Activated CD4-positive, CD25-positive, alpha-beta regulatory T cell treated with anti-CD3 and anti-CD28 coated beads, Interleukin-2, amount 50 U/mL, for 72 hours (primary cell): ENCODE results near the gene CRYZ.
"Not testable (repeated sequence)": the region's sequence is repeated elsewhere in the genome, so short reads cannot be mapped to it uniquely, and the experiment has no call there.

Source experiments
- DNase-seq: peaks from one replicate; pipeline ENCODE4 v3.0.0; 2021

Gene CRYZ

GRCh38 chr1:74677926-74678325 lies 54.9 kb downstream of the CRYZ start:
- no peak for DNase-seq

GRCh38 chr1:74674278-74675048 lies 58.4 kb downstream of the CRYZ start:
- DNase-seq = no peak

GRCh38 chr1:74673351-74674111 lies 59.3 kb downstream of the CRYZ start, which contains the start of gene ERICH3:
ERICH3 (minus strand) TSS chr1:74673792; CDS start chr1:74673519, 273 bp downstream.
- DNase-seq = no peak

GRCh38 chr1:74670866-74671265 lies 62.0 kb downstream of the CRYZ start:
- DNase-seq = not testable (repeated sequence)
